GM08714 (cell line): ENCODE data around the gene ARHGAP44.

Source experiments
- H3K4me3 ChIP-seq: fragments of 200-500 bp; sonication (Bioruptor generic); 2 replicates; pipeline ENCODE4 v1.5.1; 2014; ENCODE audit warnings: mild to moderate bottlenecking, low read length, inconsistent platforms
- ZNF274 ChIP-seq: IDR thresholded peaks from 2 replicates; pipeline ENCODE4 v1.6.1; 2012; ENCODE audit warnings: mild to moderate bottlenecking, low read depth, low read length

ARHGAP44 gene

GRCh38 chr17:12899604-12900003 lies 110.3 kb downstream of the ARHGAP44 start:
- no peak overlapping the region for H3K4me3 ChIP-seq
- TF ChIP-seq ZNF274: no peak

- no peak overlapping the region for H3K4me3 ChIP-seq
- TF ChIP-seq ZNF274: no peak
These were observed 111.2 kb downstream of the ARHGAP44 start for GRCh38 chr17:12900474-12900873.

DNA sequence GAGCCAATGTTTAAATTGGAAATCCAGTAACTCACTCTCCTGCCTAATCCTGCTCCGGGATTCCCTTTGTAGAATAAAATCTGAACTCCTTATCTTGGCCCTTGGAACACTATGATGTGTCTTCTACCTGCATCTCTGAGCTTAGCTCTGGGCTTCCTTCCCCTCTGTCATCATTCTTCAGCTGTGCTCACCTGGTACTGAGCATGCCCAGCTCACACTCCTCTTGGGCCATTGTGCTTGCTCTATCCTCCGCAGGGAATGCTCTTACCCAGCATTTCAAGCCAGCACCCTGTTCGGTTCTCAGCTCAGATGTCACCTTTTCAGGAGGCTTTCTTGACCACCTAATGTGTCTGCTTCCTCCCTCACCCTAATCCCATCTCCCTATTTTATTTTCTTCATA lies 112.7 kb downstream of the ARHGAP44 start:
- no peak for TF ChIP-seq ZNF274
- no peak overlapping the region for H3K4me3 ChIP-seq

GRCh38 chr17:12907477-12907876 lies 118.2 kb downstream of the ARHGAP44 start:
- H3K4me3 ChIP-seq: no peak overlapping the region
- no peak for TF ChIP-seq ZNF274

GRCh38 chr17:12909046-12909445 lies 119.7 kb downstream of the ARHGAP44 start:
- no peak overlapping the region for H3K4me3 ChIP-seq
- TF ChIP-seq ZNF274: no peak

DNA sequence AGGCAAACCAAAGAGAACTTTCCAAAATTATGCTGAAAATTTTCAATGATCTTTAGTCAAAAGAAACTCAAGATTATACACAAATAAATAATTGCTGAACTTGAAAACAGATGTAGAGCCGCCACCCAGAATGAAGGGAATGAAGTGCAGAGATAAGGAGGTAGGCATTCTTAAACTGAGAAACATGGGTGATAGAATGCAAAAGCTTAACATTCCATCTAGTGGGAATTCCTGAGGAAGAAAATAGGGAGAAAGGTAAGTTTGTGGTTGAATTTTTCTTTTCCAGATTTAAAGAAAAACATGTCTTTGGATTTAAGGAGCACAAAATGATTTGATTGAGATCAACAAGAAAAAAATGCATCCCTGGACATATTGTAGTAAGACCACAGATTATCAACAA lies 120.2 kb downstream of the ARHGAP44 start:
- TF ChIP-seq ZNF274: no peak
- no peak overlapping the region for H3K4me3 ChIP-seq

GRCh38 chr17:12911239-12911638 lies 121.9 kb downstream of the ARHGAP44 start:
- TF ChIP-seq ZNF274: no peak
- H3K4me3 ChIP-seq: no peak overlapping the region

DNA sequence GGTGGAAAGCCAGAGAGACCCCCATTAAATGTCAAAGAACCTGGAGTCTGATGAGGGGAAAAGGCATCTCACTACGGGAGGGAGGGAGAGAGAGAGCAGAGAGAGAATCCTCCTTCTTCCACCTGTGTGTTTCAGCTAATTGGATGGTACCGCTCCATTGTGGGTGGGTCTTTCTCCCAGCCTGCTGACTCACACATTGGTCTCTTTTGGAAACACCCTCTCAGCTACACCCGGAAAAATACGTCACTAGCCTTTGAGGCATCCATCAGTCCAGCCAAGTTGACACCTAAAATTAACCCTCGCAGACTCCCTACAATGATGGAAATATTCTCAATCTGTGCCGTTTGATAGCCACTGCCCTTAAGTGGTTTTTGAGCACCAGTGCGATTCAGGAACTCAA lies 128.1 kb downstream of the ARHGAP44 start:
- no peak for TF ChIP-seq ZNF274
- no peak overlapping the region for H3K4me3 ChIP-seq

DNA sequence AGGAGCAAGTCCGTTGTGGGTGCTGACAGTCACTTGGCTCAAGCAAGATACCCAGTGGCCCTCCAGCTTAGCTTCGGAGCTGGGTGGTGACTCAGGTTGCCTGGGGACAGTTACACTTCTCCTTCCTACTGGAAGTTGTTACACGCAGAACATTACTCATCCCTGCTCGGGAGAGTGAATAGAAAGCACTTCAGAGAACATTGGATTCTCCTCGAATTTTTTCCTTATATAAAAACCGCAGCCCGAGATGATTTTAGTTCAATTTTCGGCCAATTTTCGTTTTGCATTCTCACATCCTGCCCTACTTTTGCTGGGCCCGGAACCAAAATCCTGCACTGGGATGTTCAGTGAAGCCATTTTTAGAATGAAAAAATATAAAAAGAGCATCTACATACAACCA lies 128.8 kb downstream of the ARHGAP44 start:
- H3K4me3 ChIP-seq: no peak overlapping the region
- no peak for TF ChIP-seq ZNF274

GRCh38 chr17:12922120-12922519 lies 132.8 kb downstream of the ARHGAP44 start:
- no peak overlapping the region for H3K4me3 ChIP-seq
- no peak for TF ChIP-seq ZNF274

DNA sequence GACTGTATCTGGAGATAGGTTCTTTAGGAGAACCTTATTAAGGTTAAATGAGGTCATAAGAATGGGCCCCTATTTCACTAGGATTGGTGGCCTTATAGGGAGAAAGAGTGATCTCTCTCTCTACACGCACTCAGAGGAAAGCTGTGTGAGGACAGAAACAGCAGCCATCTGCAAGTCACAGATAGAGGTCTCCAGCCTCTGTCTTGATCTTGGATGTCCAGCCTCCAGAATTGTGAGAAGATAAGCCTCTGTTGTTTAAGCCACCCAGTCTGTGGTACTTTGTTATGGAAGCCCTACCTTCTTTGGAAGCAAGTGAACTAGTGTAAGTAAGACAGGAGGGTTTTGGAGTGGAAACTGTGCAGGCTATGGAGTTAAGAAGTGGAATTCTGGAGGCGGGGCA lies 135.3 kb downstream of the ARHGAP44 start:
- no peak for TF ChIP-seq ZNF274
- H3K4me3 ChIP-seq: no peak overlapping the region

- TF ChIP-seq ZNF274: no peak
- no peak overlapping the region for H3K4me3 ChIP-seq
These were observed 137.7 kb downstream of the ARHGAP44 start for GRCh38 chr17:12927001-12927400.

DNA sequence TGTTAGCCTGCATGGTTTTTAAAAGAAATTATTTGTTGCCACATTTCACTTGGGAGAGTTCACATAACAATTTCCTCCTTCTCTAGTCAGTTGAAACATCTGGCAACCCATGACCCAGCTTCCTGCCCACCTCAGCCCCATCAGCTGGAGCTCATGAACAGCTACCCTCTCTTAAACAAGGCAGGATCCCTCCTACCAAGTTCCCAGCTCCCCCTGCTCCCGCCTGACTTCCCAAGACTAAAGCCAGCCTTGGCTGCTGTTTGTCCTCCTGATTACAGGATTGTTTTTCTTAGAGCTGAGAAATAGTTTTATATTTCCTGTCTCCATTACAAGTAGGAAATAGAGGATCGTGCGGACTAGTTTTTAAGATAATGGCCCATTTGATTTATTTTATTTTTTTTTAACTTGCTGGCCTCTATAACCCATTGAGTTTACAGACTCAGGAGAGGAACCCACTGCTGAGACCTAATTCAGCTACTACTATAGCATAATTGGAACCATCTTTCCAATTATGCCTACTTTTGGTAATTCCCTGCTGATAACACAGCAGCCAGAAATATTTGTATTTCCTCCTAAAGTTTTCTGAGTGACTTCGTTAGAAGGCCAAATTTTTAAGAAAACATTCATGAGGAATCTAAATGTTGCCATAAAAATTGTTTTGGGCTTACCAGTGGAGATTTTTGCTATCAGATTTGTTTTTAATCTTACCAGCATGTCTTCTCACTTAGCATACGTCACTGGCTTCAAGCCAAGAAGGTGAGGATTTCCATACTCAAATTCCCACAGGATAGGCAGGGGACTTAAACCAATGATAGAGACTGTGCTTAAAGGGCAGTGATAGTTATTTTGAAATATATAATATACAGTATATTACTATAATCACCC lies 138.5 kb downstream of the ARHGAP44 start:
- H3K4me3 ChIP-seq: no peak overlapping the region
- no peak for TF ChIP-seq ZNF274

DNA sequence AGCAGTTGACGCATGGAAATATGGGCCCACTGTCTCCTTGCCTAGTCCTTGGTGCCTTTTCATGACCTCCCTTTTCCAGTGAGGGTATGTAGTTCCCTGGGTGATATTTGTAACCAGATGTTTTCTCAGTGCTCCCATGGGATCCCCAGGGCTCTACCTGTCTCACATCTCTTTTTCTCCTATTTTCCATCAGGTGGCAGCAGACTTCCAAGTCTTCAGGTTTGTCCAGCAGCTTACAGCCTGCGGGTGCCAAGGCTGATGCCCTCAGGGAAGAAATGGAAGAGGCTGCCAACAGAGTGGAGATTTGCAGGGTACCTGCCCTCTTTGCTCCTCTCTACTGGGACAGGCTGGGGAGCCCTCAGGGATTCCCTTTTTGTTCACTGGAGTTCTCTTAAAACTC lies 139.4 kb downstream of the ARHGAP44 start:
- H3K4me3 ChIP-seq: no peak overlapping the region
- no peak for TF ChIP-seq ZNF274

DNA sequence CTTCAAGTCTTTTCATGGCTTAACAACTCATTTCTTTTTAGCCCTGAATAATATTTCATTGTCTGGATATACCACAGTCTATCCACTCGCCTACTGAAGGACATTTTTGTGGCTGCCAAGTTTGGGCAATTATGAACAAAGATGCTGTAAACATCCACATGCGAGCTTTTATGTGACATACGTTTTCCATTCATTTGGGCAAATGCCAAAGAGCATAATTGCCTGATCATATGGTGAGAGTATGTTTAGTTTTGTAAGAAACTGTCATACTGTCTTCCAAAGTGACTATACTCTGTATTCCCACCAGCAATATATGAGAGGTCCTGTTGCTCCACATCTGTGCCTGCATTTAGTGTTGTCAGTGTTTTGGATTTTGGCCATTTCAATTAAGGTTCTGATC lies 147.2 kb downstream of the ARHGAP44 start:
- no peak for TF ChIP-seq ZNF274
- no peak overlapping the region for H3K4me3 ChIP-seq

GRCh38 chr17:12940699-12941098 lies 151.4 kb downstream of the ARHGAP44 start:
- H3K4me3 ChIP-seq: no peak overlapping the region
- TF ChIP-seq ZNF274: no peak

- no peak for TF ChIP-seq ZNF274
- H3K4me3 ChIP-seq: no peak overlapping the region
These were observed 157.7 kb downstream of the ARHGAP44 start for GRCh38 chr17:12947047-12947446.
